Choroid plexus epithelial cell (primary cell): ENCODE data around the gene GPR137B.

Experiments used
- DNase-seq: peaks from one replicate; pipeline ENCODE4 v3.0.0-alpha.2; 2010; ENCODE audit warnings: low read depth
- H3K4me3 ChIP-seq: 2 replicates; pipeline ENCODE4 v1.5.1; 2011; ENCODE audit warnings: low read depth, mild to moderate bottlenecking, control low read depth, low read length, moderate library complexity
- TF ChIP-seq, protein P1 (sequence below): conservative IDR thresholded peaks from 2 replicates; pipeline ENCODE4 v1.5.1; 2011; ENCODE audit warnings: low read depth, mild to moderate bottlenecking, control low read depth, inconsistent platforms, low read length, moderate library complexity

The GPR137B gene

DNA sequence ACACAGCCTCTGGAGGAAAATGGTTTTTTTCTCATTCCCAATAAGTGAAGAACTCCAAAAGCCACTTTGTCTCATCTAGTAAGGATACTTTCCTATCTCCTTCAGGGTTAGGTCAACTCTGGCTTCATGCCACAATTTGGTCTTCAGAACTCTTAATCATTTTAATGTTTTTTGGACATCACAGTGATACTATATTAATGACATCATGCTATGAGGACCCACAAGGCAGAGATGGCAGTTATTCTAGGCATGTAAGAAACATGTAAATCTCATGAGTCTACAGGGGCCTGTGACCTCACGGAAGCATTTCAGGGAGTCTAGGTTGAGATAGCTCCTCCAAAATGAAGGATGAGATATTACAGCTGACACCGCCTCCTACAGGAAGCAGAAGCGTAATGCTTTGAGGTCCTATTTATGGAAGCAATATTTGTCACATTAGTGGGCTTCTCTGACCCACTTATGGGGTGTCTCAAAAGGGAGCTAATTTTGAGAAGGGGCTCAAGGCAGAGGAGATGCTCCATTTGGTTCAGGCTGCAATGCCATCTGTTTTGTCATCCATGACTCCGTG lies 5.0 kb upstream of the GPR137B start:
- TF ChIP-seq, protein P1, sequence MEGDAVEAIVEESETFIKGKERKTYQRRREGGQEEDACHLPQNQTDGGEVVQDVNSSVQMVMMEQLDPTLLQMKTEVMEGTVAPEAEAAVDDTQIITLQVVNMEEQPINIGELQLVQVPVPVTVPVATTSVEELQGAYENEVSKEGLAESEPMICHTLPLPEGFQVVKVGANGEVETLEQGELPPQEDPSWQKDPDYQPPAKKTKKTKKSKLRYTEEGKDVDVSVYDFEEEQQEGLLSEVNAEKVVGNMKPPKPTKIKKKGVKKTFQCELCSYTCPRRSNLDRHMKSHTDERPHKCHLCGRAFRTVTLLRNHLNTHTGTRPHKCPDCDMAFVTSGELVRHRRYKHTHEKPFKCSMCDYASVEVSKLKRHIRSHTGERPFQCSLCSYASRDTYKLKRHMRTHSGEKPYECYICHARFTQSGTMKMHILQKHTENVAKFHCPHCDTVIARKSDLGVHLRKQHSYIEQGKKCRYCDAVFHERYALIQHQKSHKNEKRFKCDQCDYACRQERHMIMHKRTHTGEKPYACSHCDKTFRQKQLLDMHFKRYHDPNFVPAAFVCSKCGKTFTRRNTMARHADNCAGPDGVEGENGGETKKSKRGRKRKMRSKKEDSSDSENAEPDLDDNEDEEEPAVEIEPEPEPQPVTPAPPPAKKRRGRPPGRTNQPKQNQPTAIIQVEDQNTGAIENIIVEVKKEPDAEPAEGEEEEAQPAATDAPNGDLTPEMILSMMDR: peak; percentile 9
- DNase-seq: no peak
- H3K4me3 ChIP-seq: no peak overlapping the region

DNA sequence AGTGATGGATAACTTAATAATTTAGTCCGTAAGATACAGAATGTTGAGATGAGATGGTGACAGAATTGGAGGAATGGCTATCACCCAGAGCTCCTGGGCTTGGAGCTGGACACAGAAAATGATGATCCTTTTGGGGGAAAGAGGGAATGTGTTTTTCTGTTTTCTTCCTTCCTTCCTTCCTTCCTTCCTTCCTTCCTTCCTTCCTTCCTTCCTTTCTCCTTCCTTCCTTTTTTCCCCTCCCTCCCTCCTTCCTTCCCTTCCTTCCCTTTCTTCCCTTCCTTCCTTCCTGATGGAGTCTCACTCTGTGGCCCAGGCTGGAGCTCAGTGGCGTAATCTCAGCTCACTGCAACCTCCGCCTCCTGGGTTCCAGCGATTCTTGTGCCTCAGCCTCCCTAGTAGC lies 2.8 kb upstream of the GPR137B start:
- no peak for DNase-seq
- TF ChIP-seq, protein P1: no peak

DNA sequence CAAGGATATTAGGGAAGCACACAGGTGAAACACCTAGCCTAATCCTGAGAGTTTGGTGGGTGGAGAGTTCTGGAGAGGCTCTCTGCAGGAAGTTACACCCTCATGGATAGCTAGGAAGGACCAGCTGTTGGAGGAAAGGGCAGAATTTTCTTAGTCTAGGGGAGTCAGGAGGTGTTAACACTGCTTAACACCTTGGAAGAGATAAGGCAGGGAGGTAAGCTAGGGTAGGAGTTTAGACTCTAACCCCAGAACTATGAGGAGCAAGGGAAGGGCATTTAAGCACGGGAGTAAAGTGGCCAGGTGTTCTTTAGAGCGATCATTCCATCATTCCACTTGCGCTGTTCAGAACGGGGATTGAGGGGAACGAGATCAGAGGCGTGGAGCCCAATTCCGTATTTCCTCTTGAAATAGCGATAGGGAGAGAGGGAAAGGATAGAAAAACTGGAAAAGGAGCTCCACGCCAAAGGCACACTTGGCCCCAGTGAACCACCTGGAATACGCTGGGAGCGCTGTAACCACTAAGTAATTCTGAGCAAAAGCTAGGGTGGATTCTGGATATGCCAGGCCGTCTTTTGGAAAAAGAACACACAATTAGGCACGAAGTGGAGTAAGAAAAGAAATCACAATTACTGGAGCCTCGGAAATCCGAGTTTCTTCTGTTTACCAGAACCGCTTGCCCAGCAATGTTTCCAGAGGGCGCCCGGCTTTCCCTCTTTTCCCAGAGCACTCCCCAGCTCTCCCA lies 1.5 kb upstream of the GPR137B start:
- H3K4me3 ChIP-seq: peak overlapping the region; percentile 65
- DNase-seq: no peak
- TF ChIP-seq, protein P1: no peak

More for the DNA sequence above, 2.8 kb upstream of the GPR137B start:
- H3K4me3 ChIP-seq: no peak overlapping the region

DNA sequence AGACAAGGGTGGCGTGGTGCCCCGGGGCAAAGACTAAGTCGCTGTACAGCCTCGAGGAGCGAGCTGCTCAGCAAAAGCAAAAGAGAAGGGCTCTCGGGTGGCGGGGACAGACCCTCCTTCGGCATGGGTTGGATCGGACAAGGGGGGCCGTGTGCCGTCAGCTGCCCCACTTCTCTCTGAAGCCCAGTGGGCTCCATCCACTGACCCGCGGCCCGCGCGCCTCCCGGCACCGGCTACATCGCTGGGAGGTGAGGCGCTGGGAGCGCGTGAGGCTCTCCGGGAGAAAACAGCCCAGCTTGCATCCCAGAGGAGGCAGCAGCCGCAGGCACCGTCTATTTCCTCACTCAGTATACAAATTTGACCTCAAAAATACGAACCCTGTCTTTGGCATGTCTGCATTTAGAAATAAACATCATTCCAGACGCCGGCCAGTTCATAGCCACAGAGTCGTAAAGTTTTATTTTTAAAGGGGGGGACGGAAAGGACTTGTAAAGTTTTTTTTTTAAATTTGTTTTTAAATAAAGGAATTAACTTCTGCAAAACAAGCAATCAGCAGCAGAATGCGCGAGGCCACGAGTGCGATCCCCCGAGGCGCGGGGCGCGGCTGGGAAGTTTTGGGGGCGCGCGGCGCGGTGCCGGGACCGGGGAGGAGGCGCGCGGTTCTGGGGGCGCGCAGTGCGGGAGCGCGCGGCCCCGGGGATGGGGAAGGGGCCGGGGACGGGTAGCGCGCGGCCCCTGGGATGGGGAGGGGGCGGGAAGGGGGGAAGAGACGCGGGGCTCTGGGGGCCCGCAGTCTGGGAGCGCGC lies 689 bp upstream of the GPR137B start:
- peak overlapping the region; percentile 65 for H3K4me3 ChIP-seq
- DNase-seq: peak; percentile 71
- TF ChIP-seq, protein P1: no peak

DNA sequence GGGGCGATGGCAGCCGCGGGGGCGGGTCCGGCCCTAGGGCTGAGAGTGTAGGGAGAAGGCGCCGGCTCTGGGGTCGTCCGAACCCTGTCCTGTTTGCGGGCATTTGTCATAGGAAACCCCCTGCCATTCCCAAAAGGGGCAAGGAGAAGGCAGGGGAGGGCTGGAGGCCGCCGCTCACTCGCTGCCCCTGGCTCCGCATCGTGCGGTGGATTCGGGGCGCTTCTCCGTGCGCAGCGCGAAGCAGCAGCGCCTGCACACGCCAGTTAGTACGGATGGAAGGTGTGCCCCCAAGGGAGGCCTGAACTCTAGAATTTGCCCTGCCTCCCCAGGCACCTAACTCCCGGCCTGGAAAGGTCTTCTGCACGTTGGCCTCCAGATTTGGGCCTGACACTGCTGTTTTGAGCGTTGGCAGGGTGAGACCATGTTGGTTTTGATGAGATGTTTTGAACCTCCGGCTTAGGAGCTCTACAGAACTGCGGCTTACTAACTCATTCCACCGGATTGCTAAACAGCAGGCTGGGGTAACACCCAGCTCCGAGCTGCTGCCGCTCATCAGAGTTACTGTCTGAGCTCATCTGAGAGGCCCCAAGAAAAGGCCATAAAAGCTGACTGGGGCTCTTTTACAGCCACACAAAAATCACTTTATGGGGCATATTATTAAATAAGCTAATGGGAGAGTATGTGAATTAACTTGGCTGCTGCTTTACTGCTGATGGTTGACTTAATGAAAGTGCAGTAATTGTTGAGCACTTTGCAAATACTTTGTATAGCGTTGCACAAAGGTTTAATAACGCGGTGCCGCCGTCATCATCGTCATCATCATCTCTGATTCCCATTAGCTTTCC lies 987 bp downstream of the GPR137B start:
- peak; percentile 87 for DNase-seq
- TF ChIP-seq, protein P1: no peak

DNA sequence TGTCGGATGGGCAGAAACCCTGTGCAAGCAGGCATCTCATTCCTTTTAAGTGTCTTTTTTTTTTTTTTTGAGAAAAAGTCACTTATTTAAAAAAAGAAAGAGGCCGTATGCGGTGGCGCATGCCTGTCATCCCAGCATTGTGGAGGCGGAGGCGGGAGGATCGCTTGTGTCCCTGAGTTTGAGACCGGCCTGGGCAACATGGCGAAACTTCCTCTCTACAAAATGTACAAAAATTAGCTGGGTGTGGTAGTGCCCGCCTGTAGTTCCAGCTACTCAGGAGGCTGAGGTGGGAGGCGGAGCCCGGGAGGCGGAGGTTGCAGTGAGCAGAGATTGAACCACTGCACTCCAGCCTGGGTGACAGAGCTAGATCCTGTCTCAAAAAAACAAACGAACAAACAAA lies 1.7 kb downstream of the GPR137B start:
- H3K4me3 ChIP-seq: peak overlapping the region; percentile 65
- TF ChIP-seq, protein P1: no peak
- no peak for DNase-seq

More for the DNA sequence above, 987 bp downstream of the GPR137B start:
- H3K4me3 ChIP-seq: peak overlapping the region; percentile 65
